ENCODE data around the gene MYPN.
"Not testable (repeated sequence)": the region's sequence is repeated elsewhere in the genome, so short reads cannot be mapped to it uniquely, and the experiment has no call there.

Gene MYPN

GRCh38 chr10:68074775-68075549 is 34.3 kb upstream of the MYPN start, which contains the start of gene HERC4:
Gene HERC4, minus strand, starts transcription at chr10:68075283. Its CDS starts 2,175 bp downstream, at chr10:68073108.
- peak; percentile 96 for DNase-seq (ENCODE audit: low read depth)
- peak within 1 kb of the TSS; percentile 94 for H3K4me3 ChIP-seq (ENCODE audit: low read depth, low read length)
- peak; percentile 76 for TF ChIP-seq POLR2A (IDR thresholded peaks at IDR 0.05; ENCODE audit: extremely low read depth, insufficient read length)
- no peak for TF ChIP-seq CTCF (IDR thresholded peaks at IDR 0.05; ENCODE audit: low read depth, low read length)
- peak; percentile 93 for TF ChIP-seq MYC (IDR thresholded peaks at IDR 0.05; ENCODE audit: low read depth, low read length)
- peak; percentile 75 for TF ChIP-seq MAX (IDR thresholded peaks at IDR 0.05; ENCODE audit: low read depth, low read length)

- peak; percentile 19 for DNase-seq (ENCODE audit: low read depth)
- peak overlapping the region; percentile 32 for H3K4me3 ChIP-seq (ENCODE audit: low read depth, low read length)
- no peak for TF ChIP-seq MAX (IDR thresholded peaks at IDR 0.05; ENCODE audit: low read depth, low read length)
- TF ChIP-seq POLR2A (IDR thresholded peaks at IDR 0.05; ENCODE audit: extremely low read depth, insufficient read length): no peak
Observed at GRCh38 chr10:68075550-68076004, 33.7 kb upstream of the MYPN start.

- not testable (repeated sequence) for DNase-seq (ENCODE audit: low read depth); H3K4me3 ChIP-seq (ENCODE audit: low read depth, low read length)
Observed at GRCh38 chr10:68076081-68076480, 33.2 kb upstream of the MYPN start.

- TF ChIP-seq MAX (IDR thresholded peaks at IDR 0.05; ENCODE audit: low read depth, low read length): no peak
- TF ChIP-seq MYC (IDR thresholded peaks at IDR 0.05; ENCODE audit: low read depth, low read length): no peak
- no peak for TF ChIP-seq POLR2A (IDR thresholded peaks at IDR 0.05; ENCODE audit: extremely low read depth, insufficient read length)
- no peak for TF ChIP-seq CTCF (IDR thresholded peaks at IDR 0.05; ENCODE audit: low read depth, low read length)
- H3K4me3 ChIP-seq (ENCODE audit: low read depth, low read length): no peak overlapping the region
- no peak for DNase-seq (ENCODE audit: low read depth)
Observed at GRCh38 chr10:68077026-68077425, 32.3 kb upstream of the MYPN start.

- H3K4me3 ChIP-seq (ENCODE audit: low read depth, low read length): no peak overlapping the region
- TF ChIP-seq MYC (IDR thresholded peaks at IDR 0.05; ENCODE audit: low read depth, low read length) (no peak), CTCF (IDR thresholded peaks at IDR 0.05; ENCODE audit: low read depth, low read length) (no peak), POLR2A (IDR thresholded peaks at IDR 0.05; ENCODE audit: extremely low read depth, insufficient read length) (no peak), MAX (IDR thresholded peaks at IDR 0.05; ENCODE audit: low read depth, low read length) (no peak)
- no peak for DNase-seq (ENCODE audit: low read depth)
Observed at GRCh38 chr10:68079434-68079833, 29.9 kb upstream of the MYPN start.

- no peak for DNase-seq (ENCODE audit: low read depth)
- no peak for TF ChIP-seq POLR2A (IDR thresholded peaks at IDR 0.05; ENCODE audit: extremely low read depth, insufficient read length)
- TF ChIP-seq MYC (IDR thresholded peaks at IDR 0.05; ENCODE audit: low read depth, low read length): no peak
- TF ChIP-seq CTCF (IDR thresholded peaks at IDR 0.05; ENCODE audit: low read depth, low read length): no peak
- TF ChIP-seq MAX (IDR thresholded peaks at IDR 0.05; ENCODE audit: low read depth, low read length): no peak
- no peak overlapping the region for H3K4me3 ChIP-seq (ENCODE audit: low read depth, low read length)
Observed at GRCh38 chr10:68080853-68081431, 28.3 kb upstream of the MYPN start.
